SK-N-SH treated with all-trans-retinoic acid at 6 μM for 48 hours (cell line): ENCODE results near the gene LRRC4C.

Source experiments
- ATAC-seq: fragments of 200-7000 bp; cut with Tn5 transposase; 3 replicates; pipeline ENCODE4 v1.9.1; 2020; ENCODE audit warnings: mild to moderate bottlenecking, moderate library complexity
- CSDC2 ChIP-seq: fragments of 250-450 bp; sonication (Bioruptor Pico); IDR thresholded peaks from 2 replicates; pipeline ENCODE4 v1.5.0; 2020; ENCODE audit warnings: mild to moderate bottlenecking, moderate library complexity
- ESRRG ChIP-seq: fragments of 250-450 bp; sonication (Bioruptor Pico); IDR thresholded peaks from 2 replicates; pipeline ENCODE4 v1.6.1; 2021; ENCODE audit warnings: mild to moderate bottlenecking
- ISL1 ChIP-seq: fragments of 250-450 bp; sonication (Bioruptor Pico); IDR thresholded peaks from 2 replicates; pipeline ENCODE4 v2.1.2; 2022; ENCODE audit warnings: mild to moderate bottlenecking, moderate library complexity
- OSR1 ChIP-seq: fragments of 250-450 bp; sonication (Bioruptor Pico); IDR thresholded peaks from 2 replicates; pipeline ENCODE4 v1.8.0; 2022; ENCODE audit warnings: moderate library complexity, mild to moderate bottlenecking, inconsistent platforms
- PATZ1 ChIP-seq: fragments of 250-450 bp; sonication (Bioruptor Pico); IDR thresholded peaks from 2 replicates; pipeline ENCODE4 v1.8.0; 2020; ENCODE audit warnings: mild to moderate bottlenecking, moderate library complexity, borderline replicate concordance
- PPARA ChIP-seq: fragments of 250-450 bp; sonication (Bioruptor Pico); IDR thresholded peaks from 2 replicates; pipeline ENCODE4 v1.5.0; 2020; ENCODE audit warnings: mild to moderate bottlenecking, borderline replicate concordance
- RARB ChIP-seq: fragments of 250-450 bp; sonication (Bioruptor Pico); IDR thresholded peaks from 2 replicates; pipeline ENCODE4 v1.8.0; 2021; ENCODE audit warnings: mild to moderate bottlenecking, moderate library complexity
- SNAI2 ChIP-seq: fragments of 250-450 bp; sonication (Bioruptor Pico); IDR thresholded peaks from 2 replicates; pipeline ENCODE4 v1.5.0; 2020; ENCODE audit warnings: mild to moderate bottlenecking, moderate library complexity
- TCF4 ChIP-seq: fragments of 250-450 bp; sonication (Bioruptor Pico); IDR thresholded peaks from 2 replicates; pipeline ENCODE4 v1.8.0; 2021; ENCODE audit warnings: mild to moderate bottlenecking, moderate library complexity, borderline replicate concordance
- TOX ChIP-seq: fragments of 250-450 bp; sonication (Bioruptor Pico); IDR thresholded peaks from 2 replicates; pipeline ENCODE4 v1.8.0; 2021; ENCODE audit warnings: mild to moderate bottlenecking, moderate library complexity, borderline replicate concordance
- ZC3H10 ChIP-seq: fragments of 250-450 bp; sonication (Bioruptor Pico); IDR thresholded peaks from 2 replicates; pipeline ENCODE4 v1.5.1; 2021; ENCODE audit warnings: mild to moderate bottlenecking, moderate library complexity
- ZFP30 ChIP-seq: fragments of 450-650 bp; formaldehyde crosslinking; IDR thresholded peaks from 2 replicates; pipeline ENCODE4 v1.5.0; 2022; ENCODE audit warnings: mild to moderate bottlenecking, moderate library complexity
- ZNF70 ChIP-seq: fragments of 450-650 bp; formaldehyde crosslinking; IDR thresholded peaks from 2 replicates; pipeline ENCODE4 v1.5.0; 2020; ENCODE audit warnings: mild to moderate bottlenecking, moderate library complexity
- ZNF8 ChIP-seq: fragments of 450-650 bp; formaldehyde crosslinking; IDR thresholded peaks from 2 replicates; pipeline ENCODE4 v1.5.0; 2020; ENCODE audit warnings: mild to moderate bottlenecking, moderate library complexity
- TF ChIP-seq, protein P1 (sequence below): fragments of 250-450 bp; sonication (Bioruptor Pico); IDR thresholded peaks from 2 replicates; pipeline ENCODE4 v1.5.1; 2020; ENCODE audit warnings: low read depth, mild to moderate bottlenecking, moderate library complexity
- TF ChIP-seq, protein P2 (sequence below): fragments of 250-450 bp; sonication (Bioruptor Pico); IDR thresholded peaks from 2 replicates; pipeline ENCODE4 v1.8.0; 2021; ENCODE audit warnings: low read depth, mild to moderate bottlenecking, moderate library complexity, borderline replicate concordance
- TF ChIP-seq, protein P3 (sequence below): fragments of 250-450 bp; sonication (Bioruptor Pico); IDR thresholded peaks from 2 replicates; pipeline ENCODE4 v1.5.1; 2021; ENCODE audit warnings: mild to moderate bottlenecking, moderate library complexity
- TF ChIP-seq, protein P4 (sequence below): fragments of 250-450 bp; sonication (Bioruptor Pico); IDR thresholded peaks from 2 replicates; pipeline ENCODE4 v1.5.0; 2020; ENCODE audit warnings: mild to moderate bottlenecking, moderate library complexity

The LRRC4C gene

DNA sequence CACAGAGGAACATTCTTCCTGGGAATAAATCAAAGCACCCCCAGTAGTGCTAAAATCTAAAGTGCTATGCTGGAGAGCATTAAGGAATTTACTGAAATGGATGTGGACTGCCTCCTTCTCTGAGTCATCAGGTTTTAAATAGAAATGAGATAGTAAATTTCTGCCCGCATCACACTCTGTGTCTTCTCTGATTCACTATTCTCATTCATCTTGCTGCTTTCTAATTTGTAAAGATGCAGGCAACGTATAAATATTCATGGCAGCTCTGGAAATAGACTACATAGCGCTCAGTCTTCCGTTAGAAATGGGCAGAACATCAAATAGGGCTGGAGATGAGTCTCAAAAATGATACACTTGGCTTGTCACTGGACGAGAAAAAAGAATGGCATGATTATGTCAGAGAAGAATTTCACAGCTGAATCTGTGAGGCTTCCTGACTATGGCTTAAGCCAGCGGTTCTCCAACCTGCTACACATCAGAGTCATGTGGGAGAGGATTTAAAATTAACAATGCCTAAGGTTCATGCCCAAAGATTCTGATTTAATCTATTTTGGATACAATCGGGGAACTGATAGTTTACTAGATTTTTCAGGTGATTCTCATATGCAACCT is 178.2 kb downstream of the LRRC4C start:
- peak; percentile 31; the same call in 2 of the 3 replicates for ATAC-seq
- TF ChIP-seq ZNF8 (no peak), ISL1 (peak; percentile 91), TOX (no peak), RARB (CRISPR knock-in tag) (no peak), ESRRG (CRISPR knock-in tag) (no peak), PPARA (CRISPR knock-in tag) (no peak), TCF4 (CRISPR knock-in tag) (no peak), CSDC2 (CRISPR knock-in tag) (no peak), ZNF70 (no peak), ZFP30 (CRISPR knock-in tag) (no peak), PATZ1 (CRISPR knock-in tag) (no peak), SNAI2 (CRISPR knock-in tag) (no peak), ZC3H10 (no peak), OSR1 (no peak)
- TF ChIP-seq, protein P1, sequence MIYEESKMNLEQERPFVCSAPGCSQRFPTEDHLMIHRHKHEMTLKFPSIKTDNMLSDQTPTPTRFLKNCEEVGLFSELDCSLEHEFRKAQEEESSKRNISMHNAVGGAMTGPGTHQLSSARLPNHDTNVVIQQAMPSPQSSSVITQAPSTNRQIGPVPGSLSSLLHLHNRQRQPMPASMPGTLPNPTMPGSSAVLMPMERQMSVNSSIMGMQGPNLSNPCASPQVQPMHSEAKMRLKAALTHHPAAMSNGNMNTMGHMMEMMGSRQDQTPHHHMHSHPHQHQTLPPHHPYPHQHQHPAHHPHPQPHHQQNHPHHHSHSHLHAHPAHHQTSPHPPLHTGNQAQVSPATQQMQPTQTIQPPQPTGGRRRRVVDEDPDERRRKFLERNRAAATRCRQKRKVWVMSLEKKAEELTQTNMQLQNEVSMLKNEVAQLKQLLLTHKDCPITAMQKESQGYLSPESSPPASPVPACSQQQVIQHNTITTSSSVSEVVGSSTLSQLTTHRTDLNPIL (CRISPR knock-in tag) = peak; percentile 18; the same call in 1 of the 2 replicates
- TF ChIP-seq, protein P2, sequence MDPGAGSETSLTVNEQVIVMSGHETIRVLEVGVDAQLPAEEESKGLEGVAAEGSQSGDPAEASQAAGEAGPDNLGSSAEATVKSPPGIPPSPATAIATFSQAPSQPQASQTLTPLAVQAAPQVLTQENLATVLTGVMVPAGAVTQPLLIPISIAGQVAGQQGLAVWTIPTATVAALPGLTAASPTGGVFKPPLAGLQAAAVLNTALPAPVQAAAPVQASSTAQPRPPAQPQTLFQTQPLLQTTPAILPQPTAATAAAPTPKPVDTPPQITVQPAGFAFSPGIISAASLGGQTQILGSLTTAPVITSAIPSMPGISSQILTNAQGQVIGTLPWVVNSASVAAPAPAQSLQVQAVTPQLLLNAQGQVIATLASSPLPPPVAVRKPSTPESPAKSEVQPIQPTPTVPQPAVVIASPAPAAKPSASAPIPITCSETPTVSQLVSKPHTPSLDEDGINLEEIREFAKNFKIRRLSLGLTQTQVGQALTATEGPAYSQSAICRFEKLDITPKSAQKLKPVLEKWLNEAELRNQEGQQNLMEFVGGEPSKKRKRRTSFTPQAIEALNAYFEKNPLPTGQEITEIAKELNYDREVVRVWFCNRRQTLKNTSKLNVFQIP (CRISPR knock-in tag) = no peak
- TF ChIP-seq, protein P3, sequence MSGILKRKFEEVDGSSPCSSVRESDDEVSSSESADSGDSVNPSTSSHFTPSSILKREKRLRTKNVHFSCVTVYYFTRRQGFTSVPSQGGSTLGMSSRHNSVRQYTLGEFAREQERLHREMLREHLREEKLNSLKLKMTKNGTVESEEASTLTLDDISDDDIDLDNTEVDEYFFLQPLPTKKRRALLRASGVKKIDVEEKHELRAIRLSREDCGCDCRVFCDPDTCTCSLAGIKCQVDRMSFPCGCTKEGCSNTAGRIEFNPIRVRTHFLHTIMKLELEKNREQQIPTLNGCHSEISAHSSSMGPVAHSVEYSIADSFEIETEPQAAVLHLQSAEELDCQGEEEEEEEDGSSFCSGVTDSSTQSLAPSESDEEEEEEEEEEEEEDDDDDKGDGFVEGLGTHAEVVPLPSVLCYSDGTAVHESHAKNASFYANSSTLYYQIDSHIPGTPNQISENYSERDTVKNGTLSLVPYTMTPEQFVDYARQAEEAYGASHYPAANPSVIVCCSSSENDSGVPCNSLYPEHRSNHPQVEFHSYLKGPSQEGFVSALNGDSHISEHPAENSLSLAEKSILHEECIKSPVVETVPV (CRISPR knock-in tag) = no peak
- TF ChIP-seq, protein P4, sequence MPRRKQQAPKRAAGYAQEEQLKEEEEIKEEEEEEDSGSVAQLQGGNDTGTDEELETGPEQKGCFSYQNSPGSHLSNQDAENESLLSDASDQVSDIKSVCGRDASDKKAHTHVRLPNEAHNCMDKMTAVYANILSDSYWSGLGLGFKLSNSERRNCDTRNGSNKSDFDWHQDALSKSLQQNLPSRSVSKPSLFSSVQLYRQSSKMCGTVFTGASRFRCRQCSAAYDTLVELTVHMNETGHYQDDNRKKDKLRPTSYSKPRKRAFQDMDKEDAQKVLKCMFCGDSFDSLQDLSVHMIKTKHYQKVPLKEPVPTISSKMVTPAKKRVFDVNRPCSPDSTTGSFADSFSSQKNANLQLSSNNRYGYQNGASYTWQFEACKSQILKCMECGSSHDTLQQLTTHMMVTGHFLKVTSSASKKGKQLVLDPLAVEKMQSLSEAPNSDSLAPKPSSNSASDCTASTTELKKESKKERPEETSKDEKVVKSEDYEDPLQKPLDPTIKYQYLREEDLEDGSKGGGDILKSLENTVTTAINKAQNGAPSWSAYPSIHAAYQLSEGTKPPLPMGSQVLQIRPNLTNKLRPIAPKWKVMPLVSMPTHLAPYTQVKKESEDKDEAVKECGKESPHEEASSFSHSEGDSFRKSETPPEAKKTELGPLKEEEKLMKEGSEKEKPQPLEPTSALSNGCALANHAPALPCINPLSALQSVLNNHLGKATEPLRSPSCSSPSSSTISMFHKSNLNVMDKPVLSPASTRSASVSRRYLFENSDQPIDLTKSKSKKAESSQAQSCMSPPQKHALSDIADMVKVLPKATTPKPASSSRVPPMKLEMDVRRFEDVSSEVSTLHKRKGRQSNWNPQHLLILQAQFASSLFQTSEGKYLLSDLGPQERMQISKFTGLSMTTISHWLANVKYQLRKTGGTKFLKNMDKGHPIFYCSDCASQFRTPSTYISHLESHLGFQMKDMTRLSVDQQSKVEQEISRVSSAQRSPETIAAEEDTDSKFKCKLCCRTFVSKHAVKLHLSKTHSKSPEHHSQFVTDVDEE (CRISPR knock-in tag) = no peak

GRCh38 chr11:41274831-41275230 is 184.6 kb downstream of the LRRC4C start:
- no peak for TF ChIP-seq ZC3H10
- TF ChIP-seq ESRRG (CRISPR knock-in tag) = no peak
- TF ChIP-seq, protein P2 (CRISPR knock-in tag) = no peak
- ATAC-seq = no peak

DNA sequence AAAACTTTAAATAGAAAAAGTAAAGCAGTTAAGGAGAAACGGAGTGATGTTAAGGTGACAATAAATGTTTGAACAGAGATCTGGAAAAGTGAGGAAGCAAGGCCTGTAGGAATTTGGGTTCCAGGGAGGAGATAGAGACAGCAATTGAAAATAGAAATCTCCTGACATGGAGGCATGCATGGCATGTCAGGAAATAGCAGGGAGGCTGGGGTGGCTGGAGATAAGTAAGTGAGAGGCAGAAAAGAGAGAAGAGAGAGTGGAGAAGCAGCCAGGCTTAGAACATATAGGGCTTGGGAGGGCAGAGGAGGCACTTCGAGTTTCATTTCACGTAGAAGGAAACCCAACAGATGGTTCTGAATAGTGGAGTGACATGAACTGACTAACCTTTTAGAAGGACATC is 185.5 kb downstream of the LRRC4C start:
- no peak for TF ChIP-seq PPARA (CRISPR knock-in tag)
- no peak for TF ChIP-seq ZNF8
- TF ChIP-seq RARB (CRISPR knock-in tag) = no peak
- TF ChIP-seq OSR1 = no peak
- TF ChIP-seq PATZ1 (CRISPR knock-in tag) = no peak
- ATAC-seq = no peak
